GM12865 (cell line): ENCODE results near the gene ATP11A.

Experiments
- DNase-seq: peaks from one replicate; pipeline ENCODE4 v3.0.0; 2010; ENCODE audit warnings: low read depth
- H3K4me3 ChIP-seq: 2 replicates; pipeline ENCODE4 v1.5.1; 2011; ENCODE audit warnings: mild to moderate bottlenecking, low read depth, low read length, control low read depth
- TF ChIP-seq, protein P1 (sequence below): IDR thresholded peaks from 2 replicates; pipeline ENCODE4 v1.5.1; 2011; ENCODE audit warnings: low read length, control low read depth, low read depth, inconsistent platforms; ENCODE audit not compliant: insufficient read depth; ENCODE audit errors: missing control alignments

The ATP11A gene

GRCh38 chr13:112655913-112656312 lies 33.9 kb upstream of the ATP11A start:
- TF ChIP-seq, protein P1, sequence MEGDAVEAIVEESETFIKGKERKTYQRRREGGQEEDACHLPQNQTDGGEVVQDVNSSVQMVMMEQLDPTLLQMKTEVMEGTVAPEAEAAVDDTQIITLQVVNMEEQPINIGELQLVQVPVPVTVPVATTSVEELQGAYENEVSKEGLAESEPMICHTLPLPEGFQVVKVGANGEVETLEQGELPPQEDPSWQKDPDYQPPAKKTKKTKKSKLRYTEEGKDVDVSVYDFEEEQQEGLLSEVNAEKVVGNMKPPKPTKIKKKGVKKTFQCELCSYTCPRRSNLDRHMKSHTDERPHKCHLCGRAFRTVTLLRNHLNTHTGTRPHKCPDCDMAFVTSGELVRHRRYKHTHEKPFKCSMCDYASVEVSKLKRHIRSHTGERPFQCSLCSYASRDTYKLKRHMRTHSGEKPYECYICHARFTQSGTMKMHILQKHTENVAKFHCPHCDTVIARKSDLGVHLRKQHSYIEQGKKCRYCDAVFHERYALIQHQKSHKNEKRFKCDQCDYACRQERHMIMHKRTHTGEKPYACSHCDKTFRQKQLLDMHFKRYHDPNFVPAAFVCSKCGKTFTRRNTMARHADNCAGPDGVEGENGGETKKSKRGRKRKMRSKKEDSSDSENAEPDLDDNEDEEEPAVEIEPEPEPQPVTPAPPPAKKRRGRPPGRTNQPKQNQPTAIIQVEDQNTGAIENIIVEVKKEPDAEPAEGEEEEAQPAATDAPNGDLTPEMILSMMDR, result no peak
- H3K4me3 ChIP-seq, result no peak overlapping the region
- DNase-seq, result no peak

DNA sequence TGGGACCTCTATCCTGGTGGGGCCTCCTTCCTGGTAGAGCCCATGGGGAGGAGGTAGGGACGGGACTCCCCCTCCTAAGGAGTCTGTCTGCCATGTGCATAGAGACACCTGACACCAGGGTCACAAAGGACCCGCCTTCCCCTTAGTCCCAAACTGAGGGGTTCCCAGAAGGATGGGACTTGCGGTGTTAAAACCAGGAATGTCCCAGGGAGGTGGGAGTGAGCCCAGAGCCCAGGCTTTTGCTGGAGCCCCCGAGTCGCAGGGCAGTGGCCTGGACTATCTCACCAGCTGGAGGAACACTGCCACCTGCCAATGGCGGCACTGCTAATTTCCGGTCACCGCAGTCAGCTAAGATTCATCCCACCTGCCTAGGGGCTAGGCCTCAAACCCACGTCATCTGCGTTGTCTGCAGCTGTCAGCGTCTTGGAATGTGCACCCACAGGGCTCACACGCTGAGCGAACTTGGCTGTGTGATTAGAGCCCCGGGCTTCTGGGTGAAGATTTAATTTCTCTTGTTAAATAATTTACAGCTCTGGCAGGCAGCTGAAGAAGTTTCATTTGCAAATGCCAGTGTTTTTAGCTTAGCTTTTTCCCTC lies 31.9 kb upstream of the ATP11A start:
- no peak for DNase-seq
- H3K4me3 ChIP-seq, result no peak overlapping the region
- TF ChIP-seq, protein P1, result no peak

DNA sequence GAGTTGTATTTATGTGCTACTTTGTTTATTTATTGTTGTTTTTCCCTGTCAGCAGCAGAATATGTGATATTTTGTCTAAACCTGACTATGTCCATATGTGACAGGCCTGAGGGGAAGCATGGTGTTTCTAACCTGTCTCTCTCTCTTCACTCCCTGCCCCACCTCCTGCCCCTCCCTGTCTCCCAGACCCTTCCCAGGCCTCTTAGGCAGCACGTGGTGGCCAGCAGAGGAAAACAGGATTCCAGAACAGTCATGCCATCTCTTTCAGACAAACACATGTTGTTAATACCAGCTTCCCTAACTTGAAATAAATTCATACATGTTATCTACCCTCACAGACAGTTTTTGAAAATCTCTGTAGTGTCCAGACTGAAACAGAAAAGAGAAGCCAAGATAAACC lies 31.0 kb upstream of the ATP11A start:
- no peak for DNase-seq
- TF ChIP-seq, protein P1, result no peak
- no peak overlapping the region for H3K4me3 ChIP-seq

GRCh38 chr13:112661291-112661690 lies 28.5 kb upstream of the ATP11A start:
- H3K4me3 ChIP-seq, result no peak overlapping the region
- TF ChIP-seq, protein P1, result no peak
- DNase-seq, result no peak

DNA sequence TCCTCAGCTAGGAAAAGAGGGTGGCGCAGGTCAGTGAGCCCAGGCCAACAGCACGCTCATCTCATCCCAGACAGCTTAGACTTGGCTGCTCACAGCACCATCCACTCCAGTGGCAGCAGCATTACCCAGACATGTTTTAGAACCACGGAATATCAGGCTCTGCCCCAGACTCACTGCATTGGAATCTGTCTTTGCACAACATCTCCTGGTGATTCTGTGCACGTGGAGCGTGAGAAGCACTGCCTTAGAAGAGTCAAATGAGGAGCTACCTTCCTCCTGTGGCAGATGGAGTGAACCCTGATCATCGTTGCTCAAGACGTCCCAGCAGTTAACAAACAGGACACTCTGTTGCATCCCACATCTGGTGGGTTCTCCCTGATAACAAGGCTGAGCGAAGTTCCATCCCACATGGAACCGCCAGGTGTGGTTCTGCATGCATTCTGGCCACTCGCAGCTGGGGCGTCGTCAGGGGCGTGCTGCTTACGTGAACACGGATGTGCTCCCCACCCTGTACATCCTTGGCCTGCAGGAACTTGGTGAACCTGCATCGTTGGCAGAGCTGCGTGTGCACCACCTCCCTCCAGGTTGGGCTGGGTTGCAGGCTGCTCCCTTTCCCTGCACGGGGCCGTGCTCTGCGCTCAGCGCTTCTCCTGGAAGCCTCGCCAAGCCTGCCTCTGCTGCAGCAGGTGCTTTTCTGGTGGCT lies 25.2 kb upstream of the ATP11A start:
- TF ChIP-seq, protein P1, result no peak
- no peak for DNase-seq
- no peak overlapping the region for H3K4me3 ChIP-seq

DNA sequence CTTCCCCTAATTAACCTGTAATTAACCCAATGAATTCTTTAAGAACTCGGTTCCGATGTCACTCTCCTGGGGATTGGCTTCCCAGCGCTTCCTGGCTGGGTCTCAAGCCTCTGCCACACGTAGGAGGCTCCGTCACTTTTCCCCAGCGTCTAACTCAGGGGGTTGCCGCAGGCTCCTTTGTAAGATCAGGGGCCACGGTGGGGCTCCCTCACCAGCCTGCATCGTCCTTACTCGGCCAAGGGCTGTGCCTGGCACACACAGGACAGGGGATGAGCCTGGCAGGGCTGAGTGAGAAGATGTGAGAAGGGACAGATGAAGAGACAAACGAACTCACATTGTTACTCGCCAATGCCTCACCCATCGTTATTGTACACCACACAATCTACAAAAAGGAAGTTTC lies 20.9 kb upstream of the ATP11A start:
- TF ChIP-seq, protein P1, result no peak
- H3K4me3 ChIP-seq, result no peak overlapping the region
- no peak for DNase-seq

DNA sequence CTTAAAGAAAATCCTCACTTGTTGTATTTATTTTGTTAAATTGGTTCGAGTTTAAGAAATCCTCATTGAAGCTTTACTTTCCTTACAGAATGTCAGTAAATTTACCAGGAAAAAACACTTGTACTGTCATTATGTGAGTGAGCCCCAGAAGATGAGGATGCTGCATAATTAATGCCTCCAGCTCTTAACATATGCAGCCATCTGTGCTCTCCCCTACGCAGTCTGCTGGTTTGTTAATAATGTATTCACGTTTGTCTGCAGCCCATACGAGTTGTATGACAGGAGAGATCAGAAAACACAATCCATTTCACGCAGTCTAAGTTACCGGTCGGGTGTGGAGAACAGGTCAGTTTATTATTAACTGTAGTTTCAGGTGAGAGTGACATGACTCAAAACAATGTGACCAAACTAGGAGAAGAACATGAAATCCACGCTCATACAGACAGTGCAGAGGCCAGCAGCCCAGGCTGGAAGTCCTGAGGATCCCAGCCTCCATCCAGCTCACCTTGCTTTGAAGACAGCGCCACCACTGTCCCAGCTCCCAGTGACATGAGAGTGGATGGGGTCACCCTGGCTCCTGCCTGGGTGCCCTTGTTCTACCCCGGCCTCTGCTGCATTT lies 19.8 kb upstream of the ATP11A start:
- no peak overlapping the region for H3K4me3 ChIP-seq
- TF ChIP-seq, protein P1, result no peak
- no peak for DNase-seq
